Erythroblast (primary cell): ENCODE results near the gene TIAM1.

Source experiments
- GATA1 ChIP-seq: IDR thresholded peaks from 2 replicates; pipeline ENCODE4 v1.6.1; 2011; ENCODE audit warnings: low read depth, mild to moderate bottlenecking, control low read depth, low read length, moderate library complexity
- POLR2A ChIP-seq: IDR thresholded peaks from 2 replicates; pipeline ENCODE4 v1.6.1; 2011; ENCODE audit warnings: mild to moderate bottlenecking, low read length

DNA sequence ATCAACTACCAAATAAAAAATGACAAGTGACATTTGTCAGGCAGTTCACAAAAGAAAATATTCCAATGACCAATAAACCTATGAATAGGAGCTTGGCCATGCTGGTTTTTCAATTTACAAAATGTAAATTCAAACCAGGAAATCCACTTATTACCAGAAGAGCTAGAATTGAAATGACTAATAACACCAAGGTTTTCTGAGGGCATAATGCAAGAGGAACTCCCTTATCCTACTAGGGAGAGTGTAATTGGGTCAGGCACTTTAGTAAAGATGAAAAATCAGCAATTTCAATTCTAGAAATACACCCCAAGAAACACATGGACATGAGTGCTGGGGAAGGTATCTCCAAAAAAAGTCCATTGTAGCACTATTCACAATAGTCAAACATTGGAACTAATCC lies 16.7 kb upstream of the TIAM1 start:
- TF ChIP-seq POLR2A = no peak
- no peak for TF ChIP-seq GATA1
